Mucosa of stomach (tissue), 1 donor: Measurements from ENCODE around the gene ITGA6.

Source experiments
- H3K27me3 ChIP-seq: one replicate; pipeline ENCODE4 v1.7.0; 2013; ENCODE audit warnings: mild to moderate bottlenecking, low read length; ENCODE audit not compliant: control insufficient read depth, insufficient read depth
- H3K36me3 ChIP-seq: one replicate; pipeline ENCODE4 v1.7.0; 2013; ENCODE audit warnings: low read length; ENCODE audit not compliant: control insufficient read depth, insufficient read depth
- H3K4me1 ChIP-seq: one replicate; pipeline ENCODE4 v1.7.0; 2013; ENCODE audit warnings: mild to moderate bottlenecking, low read length; ENCODE audit not compliant: control insufficient read depth, insufficient read depth
- H3K4me3 ChIP-seq: one replicate; pipeline ENCODE4 v1.7.0; 2013; ENCODE audit warnings: low read length
- H3K9ac ChIP-seq: one replicate; pipeline ENCODE4 v1.7.0; 2013; ENCODE audit warnings: mild to moderate bottlenecking, low read length, moderate library complexity
- H3K9me3 ChIP-seq: one replicate; pipeline ENCODE4 v1.7.0; 2013; ENCODE audit warnings: mild to moderate bottlenecking, low read length, moderate library complexity; ENCODE audit not compliant: control insufficient read depth
- donor health status: Pancreatic carcinoma.

The ITGA6 gene

GRCh38 chr2:172462373-172462848 is 35.0 kb downstream of the ITGA6 start:
- H3K9ac ChIP-seq = peak overlapping the region; percentile 27
- peaks cover 56% of the 10 kb centered on the region for H3K4me1 ChIP-seq
- peak overlapping the region; percentile 10 for H3K4me3 ChIP-seq

DNA sequence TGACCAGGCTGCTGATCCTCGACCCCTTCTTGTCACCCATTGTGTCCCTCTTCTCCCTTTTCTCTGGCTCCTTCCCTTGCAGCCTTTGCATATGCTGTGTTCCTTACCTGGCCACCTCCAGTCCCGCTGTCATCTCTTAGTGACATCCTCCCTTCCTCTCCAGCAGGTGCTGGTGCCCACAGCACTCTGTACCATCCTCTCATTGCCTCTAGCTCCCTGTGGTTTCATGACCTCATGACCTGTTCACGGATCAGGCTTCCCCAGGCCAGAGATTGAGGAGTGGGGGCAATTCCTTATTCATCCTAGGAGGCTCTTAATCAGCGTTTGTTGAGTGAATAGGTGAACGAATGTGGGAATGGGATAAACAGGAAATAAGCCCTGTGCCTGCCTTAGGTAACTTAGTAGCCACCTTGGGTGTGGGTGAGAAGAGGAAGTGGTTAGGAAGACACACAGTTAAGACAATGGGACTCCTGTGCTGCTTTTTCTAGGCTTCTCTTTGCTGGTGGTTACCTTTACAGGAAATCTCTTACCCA is 35.5 kb downstream of the ITGA6 start:
- H3K9me3 ChIP-seq = no peaks in the 10 kb centered on the region
- no peaks in the 10 kb centered on the region for H3K36me3 ChIP-seq
- peaks cover 52% of the 10 kb centered on the region for H3K4me1 ChIP-seq
- peak overlapping the region; percentile 27 for H3K9ac ChIP-seq
- peak overlapping the region; percentile 10 for H3K4me3 ChIP-seq
- no peaks in the 10 kb centered on the region for H3K27me3 ChIP-seq

More at GRCh38 chr2:172462373-172462848, 35.0 kb downstream of the ITGA6 start:
- Histone ChIP-seq H3K27me3 (no peaks in the 10 kb centered on the region), H3K36me3 (no peaks in the 10 kb centered on the region), H3K9me3 (no peaks in the 10 kb centered on the region)

DNA sequence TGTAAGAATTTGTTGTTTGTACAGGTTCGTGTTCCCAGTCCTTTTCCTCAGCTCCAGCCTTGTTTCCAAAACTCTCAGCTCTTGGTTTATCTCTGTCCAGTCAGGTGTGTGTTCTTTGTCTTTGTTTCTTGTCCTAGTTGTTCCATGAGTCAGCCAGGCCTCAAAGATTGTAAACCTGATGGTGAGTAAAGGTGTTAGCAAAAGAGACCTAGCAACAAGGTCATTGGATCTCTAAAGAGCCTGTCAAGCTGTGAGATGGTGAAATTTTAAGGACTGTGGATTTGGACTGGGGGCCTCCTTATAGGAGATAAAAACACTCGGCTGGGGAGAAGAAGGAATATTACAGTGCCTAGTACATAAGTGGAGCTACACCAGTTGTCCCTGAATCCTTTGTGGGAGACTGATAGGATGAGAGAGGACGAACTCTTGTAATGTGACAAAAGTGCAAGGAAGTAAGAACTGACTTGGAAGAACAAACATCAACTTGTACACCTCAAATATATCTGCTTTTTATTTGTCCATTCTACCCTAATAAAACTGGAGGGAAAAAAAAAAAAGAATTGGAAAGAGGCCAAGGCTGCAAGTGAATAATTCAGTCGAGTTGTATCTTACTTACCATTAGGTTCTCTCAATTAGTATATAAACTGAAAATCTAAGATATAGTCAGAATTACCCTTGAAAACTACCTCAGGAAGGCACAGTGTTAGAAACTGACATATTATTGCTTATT is 37.2 kb downstream of the ITGA6 start:
- Histone ChIP-seq H3K27me3 (no peaks in the 10 kb centered on the region), H3K4me3 (no peak overlapping the region), H3K36me3 (no peaks in the 10 kb centered on the region), H3K9me3 (no peaks in the 10 kb centered on the region), H3K4me1 (peaks cover 48% of the 10 kb centered on the region), H3K9ac (peak overlapping the region; percentile 4)

DNA sequence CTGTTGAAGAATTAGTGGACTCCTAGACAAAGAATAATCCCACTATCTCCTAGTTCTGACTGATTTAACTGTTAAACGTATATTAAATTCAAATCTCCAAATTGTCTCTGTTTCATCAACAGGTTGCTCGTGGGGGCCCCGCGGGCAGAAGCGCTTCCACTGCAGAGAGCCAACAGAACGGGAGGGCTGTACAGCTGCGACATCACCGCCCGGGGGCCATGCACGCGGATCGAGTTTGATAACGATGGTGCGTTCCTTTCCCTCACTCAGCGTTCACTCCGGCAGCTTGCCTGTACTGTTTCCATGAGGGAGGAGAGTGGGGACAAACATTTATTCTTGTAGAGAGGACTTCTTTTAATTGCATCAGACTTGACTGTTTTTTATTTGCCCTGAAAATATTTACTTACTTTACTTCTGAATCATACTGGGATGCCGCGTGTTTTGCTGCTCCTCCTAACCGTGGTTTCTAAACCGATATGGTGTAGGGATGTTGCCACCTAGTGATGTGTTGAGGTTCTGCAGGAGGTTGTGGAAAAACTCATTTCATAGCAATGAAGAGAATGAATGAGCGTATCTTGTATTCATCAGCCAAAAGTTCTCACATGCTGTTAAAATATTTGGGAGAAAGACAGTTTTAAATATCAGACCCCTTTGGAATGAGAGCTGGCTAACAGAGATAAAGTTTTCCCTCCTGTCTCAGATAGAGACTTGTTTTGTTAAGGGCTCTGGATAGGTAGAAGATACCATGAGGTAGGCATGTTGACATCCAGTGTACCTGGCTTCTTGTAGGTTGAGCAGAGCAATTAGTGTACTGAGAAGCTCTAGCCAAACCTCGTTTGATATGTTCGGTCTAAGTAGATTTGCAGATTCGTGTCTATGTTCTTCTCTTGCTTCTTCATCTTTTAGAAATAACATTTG is 38.3 kb downstream of the ITGA6 start:
- Histone ChIP-seq H3K4me1 (peaks cover 48% of the 10 kb centered on the region), H3K9me3 (no peaks in the 10 kb centered on the region), H3K27me3 (no peaks in the 10 kb centered on the region), H3K4me3 (no peak overlapping the region), H3K9ac (peak overlapping the region; percentile 4), H3K36me3 (no peaks in the 10 kb centered on the region)

DNA sequence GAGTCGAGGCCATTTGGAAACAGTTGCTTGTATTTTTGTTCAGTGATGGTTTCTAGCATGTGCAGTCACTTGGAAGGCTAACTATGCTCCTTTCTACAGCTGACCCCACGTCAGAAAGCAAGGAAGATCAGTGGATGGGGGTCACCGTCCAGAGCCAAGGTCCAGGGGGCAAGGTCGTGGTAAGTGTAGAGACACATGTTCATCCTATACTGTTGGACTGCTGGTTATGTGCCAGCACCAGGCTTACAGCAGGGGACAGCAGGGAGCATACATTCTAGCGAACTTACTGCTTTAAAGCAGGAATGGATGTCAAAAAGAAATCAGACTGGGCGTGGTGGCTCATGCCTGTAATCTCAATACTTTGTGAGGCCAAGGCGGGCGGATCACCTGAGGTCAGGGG is 40.0 kb downstream of the ITGA6 start:
- Histone ChIP-seq H3K27me3 (no peaks in the 10 kb centered on the region), H3K4me3 (no peak overlapping the region), H3K9me3 (no peaks in the 10 kb centered on the region), H3K4me1 (peaks cover 31% of the 10 kb centered on the region), H3K9ac (no peak overlapping the region), H3K36me3 (no peaks in the 10 kb centered on the region)

DNA sequence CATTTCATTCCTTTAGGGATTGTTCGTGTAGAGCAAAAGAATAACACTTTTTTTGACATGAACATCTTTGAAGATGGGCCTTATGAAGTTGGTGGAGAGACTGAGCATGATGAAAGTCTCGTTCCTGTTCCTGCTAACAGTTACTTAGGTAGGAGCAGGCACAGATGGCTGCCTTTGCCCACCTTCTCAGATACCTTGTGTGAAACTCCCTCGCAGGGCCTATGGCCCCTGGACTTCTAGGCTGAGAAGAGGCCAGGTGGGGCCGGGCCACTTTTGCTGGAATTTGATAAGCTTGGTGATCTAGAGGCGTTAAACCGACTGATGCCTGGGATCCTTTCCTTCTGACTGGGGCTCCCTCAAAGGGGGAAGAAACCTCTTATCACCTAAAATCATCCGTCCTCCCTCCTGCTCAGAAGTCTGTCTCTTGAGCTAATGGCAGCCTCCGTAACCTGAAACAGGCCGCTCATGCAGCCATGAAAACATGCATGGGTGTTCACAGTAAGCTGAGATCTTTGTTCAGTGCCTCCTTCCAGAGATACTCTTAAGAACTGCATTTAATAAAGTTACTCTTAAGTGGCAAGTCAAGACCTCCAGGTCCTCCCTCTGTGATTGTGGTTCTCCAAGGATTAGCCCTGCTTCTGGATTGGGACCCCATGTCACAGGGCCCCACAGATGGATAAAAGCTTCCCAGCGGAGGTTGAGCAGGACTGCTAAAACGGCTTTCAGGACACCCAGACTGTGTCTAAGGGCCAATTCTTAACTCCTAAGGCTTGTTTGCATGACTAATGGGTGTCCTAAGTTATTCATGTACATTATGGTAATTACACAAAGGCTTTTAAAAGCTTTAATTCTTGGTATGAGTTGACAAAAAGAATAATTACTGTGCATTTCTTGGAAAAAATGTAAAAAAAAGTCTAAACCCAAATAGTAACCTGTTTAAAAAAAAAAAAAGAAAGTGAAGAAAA is 43.9 kb downstream of the ITGA6 start:
- Histone ChIP-seq H3K36me3 (no peaks in the 10 kb centered on the region), H3K4me3 (no peak overlapping the region), H3K27me3 (no peaks in the 10 kb centered on the region), H3K4me1 (no peaks in the 10 kb centered on the region), H3K9me3 (no peaks in the 10 kb centered on the region), H3K9ac (no peak overlapping the region)

GRCh38 chr2:172472446-172473033 is 45.2 kb downstream of the ITGA6 start:
- Histone ChIP-seq H3K36me3 (no peaks in the 10 kb centered on the region), H3K4me1 (no peaks in the 10 kb centered on the region), H3K9me3 (no peaks in the 10 kb centered on the region), H3K4me3 (no peak overlapping the region), H3K9ac (no peak overlapping the region), H3K27me3 (no peaks in the 10 kb centered on the region)

DNA sequence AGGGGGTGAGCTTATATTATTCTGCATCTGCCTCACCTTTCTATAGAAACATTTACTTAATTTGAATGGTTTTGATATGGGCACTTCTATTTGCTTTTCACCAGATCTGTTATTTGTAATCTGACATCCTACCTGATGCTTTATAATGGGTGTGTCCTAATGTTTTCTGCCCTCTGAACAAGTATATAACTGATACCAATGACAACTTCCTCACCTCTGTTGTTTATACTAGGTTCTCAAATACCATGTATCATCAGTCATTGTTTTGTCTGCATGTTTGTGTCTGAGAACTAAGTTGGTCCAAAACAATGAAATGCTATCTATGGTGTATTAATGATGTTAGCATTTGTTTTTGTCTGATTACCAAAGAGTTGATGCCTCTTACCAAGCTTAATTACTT is 45.8 kb downstream of the ITGA6 start:
- no peak overlapping the region for H3K9ac ChIP-seq
- no peaks in the 10 kb centered on the region for H3K27me3 ChIP-seq
- H3K9me3 ChIP-seq = no peaks in the 10 kb centered on the region
- H3K36me3 ChIP-seq = no peaks in the 10 kb centered on the region
- no peak overlapping the region for H3K4me3 ChIP-seq
- H3K4me1 ChIP-seq = no peaks in the 10 kb centered on the region

- no peaks in the 10 kb centered on the region for H3K4me1 ChIP-seq
- H3K4me3 ChIP-seq = no peak overlapping the region
- no peaks in the 10 kb centered on the region for H3K27me3 ChIP-seq
- no peaks in the 10 kb centered on the region for H3K36me3 ChIP-seq
- no peak overlapping the region for H3K9ac ChIP-seq
- H3K9me3 ChIP-seq = no peaks in the 10 kb centered on the region
Observed at GRCh38 chr2:172478353-172478752, 51.0 kb downstream of the ITGA6 start.

DNA sequence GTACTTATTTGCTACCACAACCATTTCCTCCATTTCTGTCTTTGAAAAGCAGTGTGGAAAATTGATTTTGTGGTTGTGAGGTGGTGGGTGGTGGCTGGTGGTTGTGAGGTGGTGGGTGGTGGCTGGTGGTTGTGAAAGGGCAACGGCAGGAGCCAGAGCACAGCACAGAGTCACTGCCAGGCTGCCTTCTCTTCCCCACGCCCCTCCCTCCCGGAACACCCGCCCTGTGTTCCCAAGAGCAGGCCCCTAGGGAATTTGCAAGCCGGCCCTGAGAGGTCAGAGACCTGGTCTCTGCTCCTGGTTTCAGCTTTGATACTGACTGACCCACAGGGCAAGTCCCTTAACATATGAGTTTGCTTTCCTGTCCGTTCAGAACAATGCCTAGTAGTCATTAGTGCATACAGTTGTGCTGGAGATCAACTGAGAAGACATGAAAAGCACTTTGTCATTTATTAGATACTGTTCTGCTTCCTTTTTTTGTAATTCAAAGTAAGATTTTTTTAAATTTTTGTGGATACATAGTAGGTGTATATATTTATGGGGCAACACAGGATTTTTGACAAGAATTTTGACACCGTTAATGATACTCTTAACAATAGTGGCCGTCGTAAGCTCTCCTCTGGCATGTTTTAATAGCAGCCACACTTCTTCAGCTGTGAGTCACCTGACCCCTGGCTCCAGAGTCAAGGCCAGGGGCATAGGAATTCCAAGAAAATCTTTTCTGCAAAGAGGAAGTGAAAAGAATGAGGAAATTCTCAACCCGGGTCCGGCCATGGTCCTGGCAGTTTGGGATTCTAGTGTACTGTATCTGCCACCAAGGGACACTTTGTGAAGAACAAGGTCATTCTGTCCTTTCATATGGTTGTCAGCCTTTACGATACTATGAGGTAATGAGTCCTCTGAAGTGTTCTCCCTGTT is 53.2 kb downstream of the ITGA6 start:
- H3K36me3 ChIP-seq = no peaks in the 10 kb centered on the region
- no peak overlapping the region for H3K9ac ChIP-seq
- no peaks in the 10 kb centered on the region for H3K9me3 ChIP-seq
- no peaks in the 10 kb centered on the region for H3K4me1 ChIP-seq
- H3K4me3 ChIP-seq = no peak overlapping the region
- no peaks in the 10 kb centered on the region for H3K27me3 ChIP-seq
